Measurements from ENCODE around the gene FXYD4.
"Not testable (repeated sequence)": the region's sequence is repeated elsewhere in the genome, so short reads cannot be mapped to it uniquely, and the experiment has no call there.

Gene FXYD4

DNA sequence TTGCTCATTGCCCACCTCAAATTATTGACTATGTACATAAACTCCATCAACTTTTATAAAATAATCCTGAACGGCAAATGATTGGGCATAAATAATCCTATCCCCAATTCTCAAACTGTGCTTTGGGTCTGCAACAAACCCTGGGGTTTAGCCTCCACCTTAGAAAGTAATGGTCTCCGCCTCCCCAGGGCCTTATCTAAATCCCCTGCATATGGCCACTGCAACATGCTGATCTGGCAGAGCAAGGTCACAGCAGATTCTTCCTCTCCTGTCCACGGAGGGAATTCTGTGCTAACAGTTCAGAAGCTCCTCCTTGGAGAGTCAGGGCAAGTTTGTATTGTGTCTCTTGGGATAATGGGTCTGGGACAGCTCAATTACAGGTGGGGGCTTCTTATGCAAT, 18.4 kb downstream of the FXYD4 start:
- no peak overlapping the region for H3K4me3 Mint-ChIP-seq

DNA sequence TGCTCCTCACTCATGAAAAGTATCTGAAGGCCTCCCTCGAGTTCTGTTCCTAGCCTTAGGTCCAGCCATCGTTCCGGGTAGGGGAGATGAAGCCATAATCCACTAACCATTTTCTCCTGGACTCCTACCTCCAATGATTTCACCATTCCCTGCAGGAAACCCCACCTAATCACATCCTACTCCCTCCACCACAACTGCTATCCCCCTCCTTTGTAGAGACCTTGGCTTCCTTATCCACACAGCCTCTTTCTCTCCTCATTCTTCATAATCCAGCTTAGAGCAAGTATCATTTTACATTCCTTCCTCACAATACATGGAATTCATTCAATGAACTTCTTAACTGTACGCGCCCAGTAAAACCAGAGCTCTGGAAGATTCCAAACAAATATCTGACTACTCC, 18.9 kb downstream of the FXYD4 start:
- Mint-ChIP-seq H3K27ac (peak overlapping the region; percentile 70), H3K4me1 (peaks cover 46% of the 10 kb centered on the region), H3K9me3 (no peaks in the 10 kb centered on the region), H3K36me3 (peaks cover 49% of the 10 kb centered on the region), H3K27me3 (no peaks in the 10 kb centered on the region), H3K4me3 (no peak overlapping the region)
- ATAC-seq (ENCODE audit: low read depth): no peak
- no peak for DNase-seq (ENCODE audit: low spot score in 2 of 2)

More for the DNA sequence above, 18.4 kb downstream of the FXYD4 start:
- DNase-seq (ENCODE audit: low spot score in 2 of 2) (no peak), ATAC-seq (ENCODE audit: low read depth) (no peak)
- Mint-ChIP-seq H3K9me3 (no peaks in the 10 kb centered on the region), H3K4me1 (peaks cover 43% of the 10 kb centered on the region), H3K27me3 (no peaks in the 10 kb centered on the region), H3K27ac (peak overlapping the region; percentile 70), H3K36me3 (peaks cover 49% of the 10 kb centered on the region)

DNA sequence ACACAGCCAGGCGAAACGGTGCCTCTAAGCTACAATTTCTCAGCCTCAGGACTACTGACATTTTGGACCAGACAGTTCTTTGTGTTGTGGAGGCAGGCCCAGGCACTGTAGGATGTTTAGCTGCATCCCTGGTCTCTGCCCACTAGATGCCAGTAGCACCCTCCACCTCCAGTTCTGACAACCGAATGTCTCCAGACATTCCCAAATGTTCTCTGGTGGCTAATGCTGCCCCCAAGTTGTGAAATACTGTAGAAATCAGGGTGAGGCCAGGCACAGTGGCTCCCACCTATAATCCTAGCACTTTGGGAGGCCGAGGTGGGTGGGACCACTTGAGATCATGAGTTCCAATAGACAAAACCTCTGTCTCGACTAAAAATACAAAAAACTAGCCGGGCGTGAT, 19.3 kb downstream of the FXYD4 start:
- Mint-ChIP-seq H3K27me3 (no peaks in the 10 kb centered on the region), H3K4me1 (peaks cover 50% of the 10 kb centered on the region), H3K4me3 (no peak overlapping the region), H3K27ac (peak overlapping the region; percentile 70), H3K36me3 (peaks cover 49% of the 10 kb centered on the region), H3K9me3 (no peaks in the 10 kb centered on the region)
- ATAC-seq (ENCODE audit: low read depth) (peak; percentile 77), DNase-seq (ENCODE audit: low spot score in 2 of 2) (peak in 1 of 2 donors; percentile 14)

DNA sequence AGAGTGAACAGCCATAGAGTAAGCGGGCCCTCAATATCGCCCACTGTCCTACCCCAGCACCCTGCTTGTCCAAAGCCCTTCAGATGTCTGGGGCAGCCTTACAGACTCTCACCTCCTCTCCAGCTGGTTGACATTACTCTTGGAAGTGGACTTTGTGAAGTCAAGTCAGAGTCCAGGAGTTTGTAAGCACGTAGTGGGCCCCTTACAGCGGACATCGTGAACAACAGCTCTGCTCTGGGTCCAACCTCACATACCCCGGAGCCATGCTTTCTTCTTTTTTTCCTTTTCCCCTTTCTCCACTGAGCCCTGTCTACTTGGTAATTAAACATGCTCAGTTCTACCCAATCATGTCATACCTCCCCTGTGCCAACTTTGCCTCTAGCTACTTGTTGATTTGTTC, 20.1 kb downstream of the FXYD4 start:
- Mint-ChIP-seq H3K4me1 (peaks cover 54% of the 10 kb centered on the region), H3K27me3 (no peaks in the 10 kb centered on the region), H3K9me3 (no peaks in the 10 kb centered on the region), H3K4me3 (no peak overlapping the region), H3K27ac (peak overlapping the region; percentile 48), H3K36me3 (peaks cover 47% of the 10 kb centered on the region)
- no peak for ATAC-seq (ENCODE audit: low read depth)
- DNase-seq (ENCODE audit: low spot score in 2 of 2): no peak

DNA sequence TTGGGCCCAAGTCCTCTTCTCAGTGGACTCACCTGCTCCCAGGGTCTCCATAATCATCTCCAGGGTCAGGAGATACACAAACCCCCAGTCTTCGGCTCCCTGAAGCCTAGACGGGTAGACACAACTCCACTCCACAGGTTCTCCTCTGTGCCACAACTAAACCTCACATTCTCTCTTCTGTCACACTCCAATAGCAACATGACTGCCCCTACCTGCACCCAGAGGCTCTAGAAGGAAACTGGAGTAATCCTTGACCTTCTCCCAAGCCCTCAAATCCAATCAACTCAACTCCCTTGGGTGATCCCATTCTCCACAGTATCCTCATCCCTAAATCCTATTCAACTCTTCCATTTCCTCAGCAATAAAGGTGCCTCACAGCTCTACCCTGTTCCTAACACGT, 21.3 kb downstream of the FXYD4 start:
- H3K4me3 Mint-ChIP-seq: no peak overlapping the region
- H3K27me3 Mint-ChIP-seq: no peaks in the 10 kb centered on the region
- ATAC-seq (ENCODE audit: low read depth) (no peak), DNase-seq (ENCODE audit: low spot score in 2 of 2) (no peak)
- H3K9me3 Mint-ChIP-seq: no peaks in the 10 kb centered on the region
- H3K36me3 Mint-ChIP-seq: peaks cover 37% of the 10 kb centered on the region
- H3K4me1 Mint-ChIP-seq: peaks cover 54% of the 10 kb centered on the region
- peak overlapping the region; percentile 81 for H3K27ac Mint-ChIP-seq

DNA sequence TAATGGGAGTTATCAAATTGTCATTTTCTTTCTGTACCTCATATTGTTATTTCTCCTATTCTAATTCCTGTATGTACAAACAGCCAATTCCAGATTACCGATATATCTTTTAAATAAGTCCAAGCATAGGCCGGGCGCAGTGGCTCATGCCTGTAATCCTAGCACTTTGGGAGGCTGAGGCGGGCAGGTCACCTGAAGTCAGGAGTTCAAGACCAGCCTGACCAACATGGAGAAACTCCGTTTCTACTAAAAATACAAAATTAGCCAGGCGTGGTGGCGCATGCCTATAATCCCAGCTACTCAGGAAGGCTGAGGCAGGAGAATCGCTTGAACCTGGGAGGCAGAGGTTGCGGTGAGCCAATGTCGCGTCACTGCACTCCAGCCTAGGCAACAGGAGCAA, 21.8 kb downstream of the FXYD4 start:
- H3K4me3 Mint-ChIP-seq: not testable (repeated sequence)
- peaks cover 54% of the 10 kb centered on the region for H3K4me1 Mint-ChIP-seq

DNA sequence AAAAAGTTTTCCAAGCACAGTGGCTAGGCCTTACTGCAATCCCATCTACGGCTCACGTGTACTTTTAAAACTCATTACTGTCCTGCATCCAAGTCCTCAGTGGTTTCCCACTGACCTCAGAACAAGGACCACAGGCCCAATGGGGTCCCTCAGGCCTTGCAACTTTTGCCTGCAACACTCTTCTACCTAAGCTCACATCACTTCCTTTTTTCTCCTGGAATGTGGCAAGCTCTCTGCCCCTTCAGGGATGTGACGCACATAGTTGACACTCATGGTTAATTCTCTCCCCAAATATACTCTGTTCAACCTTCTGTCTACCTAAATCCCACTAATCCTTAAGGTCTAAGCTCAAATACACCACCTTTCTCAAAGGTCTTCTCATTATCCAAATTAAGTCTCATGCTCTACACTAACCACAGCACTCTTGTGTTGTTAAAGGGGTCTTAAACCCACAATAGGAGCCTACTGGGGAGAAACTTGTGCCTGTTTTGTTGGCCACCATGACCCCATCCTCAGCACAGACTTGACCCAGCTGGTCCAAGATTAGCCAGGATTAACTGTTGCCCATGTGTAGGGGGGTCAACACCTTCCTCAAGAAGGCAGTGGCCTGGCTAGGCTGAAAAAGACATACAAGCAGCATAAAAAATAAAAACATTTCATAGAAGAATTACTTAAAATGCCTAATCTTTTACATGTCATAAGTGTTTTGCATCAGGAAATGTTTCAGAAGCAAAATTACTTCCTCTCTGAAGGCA, 22.3 kb downstream of the FXYD4 start:
- no peak for DNase-seq (ENCODE audit: low spot score in 2 of 2)
- peak overlapping the region; percentile 35 for H3K27ac Mint-ChIP-seq
- H3K4me1 Mint-ChIP-seq: peaks cover 51% of the 10 kb centered on the region
- H3K36me3 Mint-ChIP-seq: peaks cover 32% of the 10 kb centered on the region
- H3K27me3 Mint-ChIP-seq: no peaks in the 10 kb centered on the region
- no peaks in the 10 kb centered on the region for H3K9me3 Mint-ChIP-seq
- no peak overlapping the region for H3K4me3 Mint-ChIP-seq
- no peak for ATAC-seq (ENCODE audit: low read depth)

More for the DNA sequence above, 21.8 kb downstream of the FXYD4 start:
- not testable (repeated sequence) for H3K27me3 Mint-ChIP-seq; DNase-seq (ENCODE audit: low spot score in 2 of 2); ATAC-seq (ENCODE audit: low read depth); H3K9me3 Mint-ChIP-seq
- peaks cover 37% of the 10 kb centered on the region for H3K36me3 Mint-ChIP-seq
- peak overlapping the region; percentile 81 for H3K27ac Mint-ChIP-seq

DNA sequence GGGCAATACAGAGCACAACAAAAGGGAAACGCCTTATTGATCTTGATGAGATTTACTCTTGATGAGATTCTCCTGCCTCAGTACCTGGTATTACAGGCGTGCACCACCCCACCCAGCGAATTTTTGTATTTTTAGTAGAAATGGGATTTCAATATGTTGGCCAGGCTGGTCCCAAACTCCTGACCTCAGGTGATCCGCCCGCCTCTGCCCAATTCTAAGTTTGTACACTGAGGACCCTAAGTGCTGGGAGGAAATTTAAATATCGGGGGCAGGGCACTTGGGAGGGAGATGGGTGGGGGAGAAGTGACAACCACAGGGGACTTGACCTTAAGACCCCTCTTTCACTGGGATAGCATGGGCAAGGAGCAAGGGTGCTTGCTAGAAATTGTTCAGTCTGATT, 23.4 kb downstream of the FXYD4 start:
- Mint-ChIP-seq H3K27me3 (no peaks in the 10 kb centered on the region), H3K36me3 (peaks cover 35% of the 10 kb centered on the region), H3K4me1 (peaks cover 54% of the 10 kb centered on the region), H3K4me3 (peak overlapping the region; percentile 59), H3K9me3 (no peaks in the 10 kb centered on the region), H3K27ac (peak overlapping the region; percentile 92)
- ATAC-seq (ENCODE audit: low read depth): no peak
- no peak for DNase-seq (ENCODE audit: low spot score in 2 of 2)

DNA sequence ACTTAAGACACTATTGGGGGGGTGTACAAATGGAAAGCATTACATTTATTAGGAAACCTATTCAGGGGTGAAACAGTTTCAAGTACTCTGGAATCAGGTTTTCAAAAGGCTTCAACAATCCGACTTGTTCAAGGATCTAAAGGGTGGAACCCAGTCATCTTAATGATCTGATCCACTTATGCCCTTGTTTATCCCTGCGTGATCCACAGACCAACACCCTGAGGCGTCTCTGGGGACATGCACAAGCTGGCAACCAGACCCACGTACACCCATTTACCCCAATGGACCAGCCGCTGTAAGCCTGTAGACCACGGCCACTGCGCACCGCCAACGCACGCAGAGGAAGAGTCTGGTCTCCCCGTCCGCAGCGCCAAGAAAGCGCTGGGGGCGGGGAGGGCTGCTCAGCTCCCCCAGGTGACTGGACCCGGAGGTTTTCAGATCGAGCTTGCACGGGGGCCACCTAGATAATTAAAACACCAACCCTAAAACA, 24.2 kb downstream of the FXYD4 start:
- Mint-ChIP-seq H3K9me3 (no peaks in the 10 kb centered on the region), H3K27ac (peak overlapping the region; percentile 92), H3K27me3 (no peaks in the 10 kb centered on the region), H3K36me3 (peaks cover 28% of the 10 kb centered on the region), H3K4me1 (peaks cover 54% of the 10 kb centered on the region), H3K4me3 (peak overlapping the region; percentile 94)
- DNase-seq (ENCODE audit: low spot score in 2 of 2): no peak
- no peak for ATAC-seq (ENCODE audit: low read depth)

DNA sequence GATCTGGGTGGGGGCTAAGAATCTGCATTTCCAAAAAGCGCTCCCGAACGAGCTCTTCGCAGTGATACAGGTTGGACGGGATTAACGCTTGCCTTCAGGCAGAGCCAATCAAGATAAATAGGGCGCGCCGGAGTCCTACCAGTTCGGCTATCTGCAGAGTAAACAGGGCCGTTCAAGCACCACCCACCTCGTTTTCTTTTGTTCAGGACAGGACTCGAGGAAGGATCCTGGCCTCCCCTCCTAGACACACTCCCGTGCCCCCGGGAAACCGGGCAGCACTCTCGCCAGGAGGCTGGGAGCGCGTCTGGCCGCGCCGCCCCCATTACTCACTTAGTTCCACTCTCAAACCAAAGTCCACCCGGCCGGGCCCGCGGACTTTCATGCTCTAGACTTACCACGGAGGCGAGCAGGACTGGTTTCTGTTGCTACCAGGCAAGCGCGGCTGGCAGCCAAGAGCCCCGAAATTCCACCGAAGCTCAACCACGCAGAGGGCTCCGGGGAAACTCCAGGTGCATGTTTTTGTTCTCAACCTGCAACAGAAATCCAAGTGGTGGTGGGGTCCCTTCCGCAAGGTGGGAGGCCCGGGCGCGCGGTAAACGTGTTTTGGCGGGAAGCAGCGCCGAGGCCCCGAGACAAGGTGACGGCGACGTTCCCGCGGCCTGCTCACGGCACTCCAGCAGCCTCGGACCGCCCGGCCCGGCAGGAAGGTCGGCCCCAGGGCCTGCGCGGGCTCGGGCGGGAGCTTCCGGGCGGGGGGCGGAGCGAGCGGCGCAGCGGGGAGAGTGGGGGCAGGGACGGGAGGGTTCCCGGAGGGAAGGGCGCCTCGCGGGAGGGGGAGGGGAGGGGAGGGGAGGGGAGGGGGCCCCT, 24.9 kb downstream of the FXYD4 start:
- Mint-ChIP-seq H3K36me3 (peaks cover 25% of the 10 kb centered on the region), H3K27ac (peak overlapping the region; percentile 92), H3K4me3 (peak overlapping the region; percentile 94), H3K4me1 (peaks cover 56% of the 10 kb centered on the region), H3K27me3 (no peaks in the 10 kb centered on the region), H3K9me3 (no peaks in the 10 kb centered on the region)
- ATAC-seq (ENCODE audit: low read depth) (peak; percentile 45), DNase-seq (ENCODE audit: low spot score in 2 of 2) (peak; percentile 48 to 52)

DNA sequence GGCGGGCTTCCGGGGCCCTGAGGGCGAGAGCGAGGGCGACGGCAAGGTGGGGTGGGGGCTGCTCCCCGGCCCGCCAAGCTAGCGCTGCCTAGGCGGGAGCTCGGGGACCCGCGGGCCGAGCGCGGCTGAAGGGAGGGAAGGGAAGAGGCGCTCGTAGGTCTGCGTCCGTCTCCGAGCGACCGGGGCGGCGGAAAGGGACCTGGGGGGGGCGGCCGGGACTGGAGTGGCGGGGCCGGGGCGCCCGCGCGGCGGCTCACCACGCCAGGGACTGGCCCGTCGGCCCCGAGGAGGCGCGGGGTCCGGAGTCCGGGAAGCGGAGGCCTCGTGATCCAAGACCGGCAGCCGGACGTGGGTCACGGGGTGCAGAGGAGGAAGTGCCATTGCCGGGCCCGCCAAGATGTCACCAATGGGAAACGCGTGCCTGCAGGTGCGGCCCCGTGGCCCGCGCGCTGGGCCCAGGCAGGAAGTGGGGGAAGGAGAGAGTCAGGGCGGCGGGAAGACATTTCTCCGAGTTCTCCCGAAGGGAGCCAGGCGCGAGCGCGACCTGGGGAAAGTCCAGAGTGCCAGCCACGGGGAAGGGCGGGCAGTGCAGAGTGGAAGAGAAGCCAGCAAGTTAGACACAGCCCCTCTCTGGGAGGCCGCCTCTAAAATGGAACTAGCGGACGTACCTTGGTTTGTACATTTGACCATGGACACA, 25.6 kb downstream of the FXYD4 start:
- no peaks in the 10 kb centered on the region for H3K9me3 Mint-ChIP-seq
- H3K27ac Mint-ChIP-seq: peak overlapping the region; percentile 92
- H3K36me3 Mint-ChIP-seq: peaks cover 19% of the 10 kb centered on the region
- ATAC-seq (ENCODE audit: low read depth): peak; percentile 80
- peaks cover 56% of the 10 kb centered on the region for H3K4me1 Mint-ChIP-seq
- peak; percentile 69 to 78 for DNase-seq (ENCODE audit: low spot score in 2 of 2)
- peak overlapping the region; percentile 85 for H3K4me3 Mint-ChIP-seq
- no peaks in the 10 kb centered on the region for H3K27me3 Mint-ChIP-seq

DNA sequence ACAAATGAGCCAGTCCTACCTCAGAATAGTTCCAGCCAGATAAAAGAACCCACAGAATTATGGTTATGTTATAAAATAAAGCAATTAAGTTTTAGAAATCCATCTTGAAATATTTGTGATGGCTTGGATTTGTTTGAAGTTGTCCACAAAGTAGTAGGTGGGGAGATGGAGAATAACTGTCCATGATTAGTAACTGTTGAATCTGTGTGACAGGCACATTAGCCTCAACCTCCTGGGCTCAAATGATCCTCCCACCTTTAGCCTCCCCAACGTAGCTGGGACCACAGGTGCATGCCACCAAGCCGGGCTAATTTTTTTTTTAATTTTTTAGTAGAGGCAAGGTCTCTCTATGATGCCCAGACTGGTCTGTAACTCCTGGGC, 27.5 kb downstream of the FXYD4 start:
- no peak for ATAC-seq (ENCODE audit: low read depth)
- Mint-ChIP-seq H3K9me3 (no peaks in the 10 kb centered on the region), H3K4me1 (peaks cover 58% of the 10 kb centered on the region), H3K27me3 (no peaks in the 10 kb centered on the region), H3K36me3 (peaks cover 14% of the 10 kb centered on the region), H3K4me3 (no peak overlapping the region), H3K27ac (peak overlapping the region; percentile 92)
- DNase-seq (ENCODE audit: low spot score in 2 of 2): no peak

DNA sequence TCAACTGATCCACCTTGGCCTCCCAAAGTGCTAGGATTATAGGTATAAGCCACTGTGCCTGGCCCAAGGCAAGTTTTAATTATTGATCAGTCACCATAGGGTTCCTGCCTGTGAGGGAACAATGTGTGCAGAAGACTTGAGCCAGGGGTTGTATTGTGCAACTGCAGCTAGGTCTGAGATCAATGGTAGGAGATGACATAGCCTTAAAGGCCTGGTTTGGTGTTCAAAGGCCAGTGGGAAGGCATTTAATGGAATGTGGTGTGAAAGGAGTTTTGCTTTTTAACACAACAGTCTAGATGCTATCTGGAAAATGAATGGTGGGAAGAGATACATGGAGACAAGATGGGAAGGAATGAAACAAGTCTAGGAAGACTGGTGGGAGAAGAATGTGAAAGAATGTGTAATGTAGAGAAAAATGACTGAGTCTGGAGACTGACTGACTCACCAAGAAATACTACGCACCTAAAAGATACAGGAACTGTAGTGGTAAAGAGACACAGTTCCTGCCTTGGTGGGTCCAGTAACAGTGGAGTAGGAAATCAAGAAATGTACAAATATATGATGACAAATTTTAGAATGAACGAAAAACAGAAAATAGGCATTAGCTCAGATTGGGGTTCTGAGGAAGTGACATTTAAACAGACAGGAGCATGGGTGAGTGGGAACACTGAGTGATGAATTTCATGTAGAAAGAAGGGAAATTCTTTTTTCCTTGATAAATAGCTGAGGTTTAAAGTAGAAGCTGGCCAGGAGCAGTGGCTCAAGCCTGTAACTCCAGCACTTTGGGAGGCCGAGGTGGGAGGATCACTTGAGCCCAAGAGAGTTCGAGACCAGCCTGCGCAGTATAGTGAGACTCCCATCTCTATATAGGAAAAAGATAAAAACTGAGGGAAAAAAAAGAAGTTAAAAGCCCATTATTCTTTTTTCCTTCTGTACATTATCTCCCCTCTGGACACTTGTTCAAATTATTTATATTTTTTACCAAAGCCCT, 28.2 kb downstream of the FXYD4 start:
- Mint-ChIP-seq H3K4me3 (peak overlapping the region; percentile 41), H3K27ac (peak overlapping the region; percentile 86), H3K4me1 (peaks cover 59% of the 10 kb centered on the region), H3K9me3 (no peaks in the 10 kb centered on the region), H3K27me3 (no peaks in the 10 kb centered on the region), H3K36me3 (peaks cover 14% of the 10 kb centered on the region)
- ATAC-seq (ENCODE audit: low read depth) (no peak), DNase-seq (ENCODE audit: low spot score in 2 of 2) (no peak)

All from memory B cell (primary cell).